ENCODE measurements around the gene ALKBH4. TPM values are rescaled to one million over a fixed set of nuclear protein-coding genes. Genes with fewer than 3 reads are reported as not detected.

ALKBH4 gene
- total RNA-seq, 1 experiment from 2014 or later, result 13.8 TPM

DNA sequence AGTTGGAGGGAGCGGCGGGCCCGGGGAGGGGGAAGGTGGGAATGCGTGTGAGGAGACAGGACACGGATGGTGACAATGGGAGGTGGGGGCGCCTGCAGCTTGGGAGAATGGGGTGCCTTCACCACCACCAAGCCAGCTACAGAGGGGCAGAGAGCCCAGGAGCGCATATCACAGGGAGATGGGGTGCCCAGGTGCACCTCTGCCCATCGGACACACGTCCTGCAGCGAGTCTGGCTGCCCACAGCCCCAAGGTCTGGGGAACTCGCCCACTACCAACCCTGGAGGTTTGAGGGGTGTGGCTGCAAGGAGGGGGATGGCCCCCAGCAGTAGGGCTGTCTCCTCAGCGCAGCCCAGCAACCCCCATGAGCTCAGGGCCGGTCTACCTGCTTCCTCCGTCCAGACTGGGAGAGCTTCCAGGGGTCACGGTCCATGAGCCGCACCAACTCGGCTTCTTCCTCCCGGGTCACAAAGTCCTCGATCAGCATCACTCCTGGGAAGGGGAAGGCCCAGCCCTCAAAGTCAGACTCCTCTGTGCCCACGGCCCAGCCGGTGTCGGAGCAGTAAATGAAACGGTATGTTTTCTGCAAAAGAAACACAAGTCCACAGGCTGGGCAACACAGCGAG, 5.3 kb downstream of the ALKBH4 start:
- Mint-ChIP-seq H3K27me3 (ENCODE audit: insufficient read depth, unreplicated experiment) (no peaks in the 10 kb centered on the region), H3K4me1 (ENCODE audit: low read depth, unreplicated experiment) (peaks cover 8% of the 10 kb centered on the region), H3K4me3 (ENCODE audit: unreplicated experiment) (no peak overlapping the region), H3K36me3 (ENCODE audit: insufficient read depth, unreplicated experiment) (peaks cover 33% of the 10 kb centered on the region), H3K9me3 (ENCODE audit: unreplicated experiment) (no peaks in the 10 kb centered on the region), H3K27ac (ENCODE audit: unreplicated experiment) (no peak overlapping the region)
- H3K4me3 ChIP-seq (ENCODE audit: low read depth, low read length), result no peak overlapping the region
- ChIA-PET CTCF (no interaction called here), POLR2A (no interaction called here)
- no TSS peak for BruUV-seq (replicated peaks)
- peaks cover 4% of the 10 kb centered on the region for H3K36me3 ChIP-seq (ENCODE audit: control insufficient read depth, insufficient read depth, low read length)
- DNase-seq, result no peak
- no peaks in the 10 kb centered on the region for H3K9me3 ChIP-seq
- intact Hi-C loops (cut with micrococcal nuclease; ENCODE audit: unreplicated experiment), result loop anchor here (10.0 kb wide), 1 partner anchor 175 kb away; the partner anchor contains the start of gene SH2B2
- H3K27me3 ChIP-seq (replicated peaks; ENCODE audit: control insufficient read depth, insufficient read depth, low read length), result no peaks in the 10 kb centered on the region
- H3K4me1 ChIP-seq, result no peaks in the 10 kb centered on the region
- TF ChIP-seq, protein P1, sequence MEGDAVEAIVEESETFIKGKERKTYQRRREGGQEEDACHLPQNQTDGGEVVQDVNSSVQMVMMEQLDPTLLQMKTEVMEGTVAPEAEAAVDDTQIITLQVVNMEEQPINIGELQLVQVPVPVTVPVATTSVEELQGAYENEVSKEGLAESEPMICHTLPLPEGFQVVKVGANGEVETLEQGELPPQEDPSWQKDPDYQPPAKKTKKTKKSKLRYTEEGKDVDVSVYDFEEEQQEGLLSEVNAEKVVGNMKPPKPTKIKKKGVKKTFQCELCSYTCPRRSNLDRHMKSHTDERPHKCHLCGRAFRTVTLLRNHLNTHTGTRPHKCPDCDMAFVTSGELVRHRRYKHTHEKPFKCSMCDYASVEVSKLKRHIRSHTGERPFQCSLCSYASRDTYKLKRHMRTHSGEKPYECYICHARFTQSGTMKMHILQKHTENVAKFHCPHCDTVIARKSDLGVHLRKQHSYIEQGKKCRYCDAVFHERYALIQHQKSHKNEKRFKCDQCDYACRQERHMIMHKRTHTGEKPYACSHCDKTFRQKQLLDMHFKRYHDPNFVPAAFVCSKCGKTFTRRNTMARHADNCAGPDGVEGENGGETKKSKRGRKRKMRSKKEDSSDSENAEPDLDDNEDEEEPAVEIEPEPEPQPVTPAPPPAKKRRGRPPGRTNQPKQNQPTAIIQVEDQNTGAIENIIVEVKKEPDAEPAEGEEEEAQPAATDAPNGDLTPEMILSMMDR (IDR thresholded peaks at IDR 0.05; ENCODE audit: insufficient read depth in 1 of 2, low read depth in 1 of 2, low read length in 1 of 2, severe bottlenecking in 1 of 2, unreplicated experiment in 1 of 2), result no peak

DNA sequence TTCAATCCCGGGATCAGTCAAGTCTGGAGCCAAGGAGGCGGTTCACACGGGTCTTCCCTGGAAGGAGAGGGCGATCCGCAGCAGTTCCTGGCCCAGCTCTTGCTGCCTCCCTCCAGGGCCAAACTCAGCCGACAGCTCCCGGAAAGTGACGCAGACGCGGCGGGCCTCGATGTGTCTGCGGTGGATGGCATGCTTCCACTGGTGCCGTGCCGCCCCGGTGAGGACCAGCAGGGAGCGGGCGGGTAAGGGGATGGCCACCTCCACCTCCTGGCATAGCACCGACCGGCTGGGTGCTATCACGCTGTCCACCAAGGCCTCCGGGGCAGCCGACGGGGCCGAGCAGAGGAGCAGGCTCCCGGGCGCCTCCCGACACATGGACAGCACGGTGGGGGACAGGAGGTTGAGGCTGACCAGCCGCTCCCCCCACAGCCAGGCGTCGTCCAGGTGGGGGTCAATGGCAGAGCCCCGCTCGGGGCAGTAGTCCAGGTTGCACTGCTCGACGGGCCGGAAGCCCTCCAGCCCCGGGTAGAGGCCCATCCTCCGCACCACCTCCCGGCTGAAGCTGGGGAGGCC, 7.2 kb downstream of the ALKBH4 start:
- Histone ChIP-seq H3K36me3 (ENCODE audit: control insufficient read depth, insufficient read depth, low read length) (peaks cover 4% of the 10 kb centered on the region), H3K4me1 (no peaks in the 10 kb centered on the region), H3K27me3 (replicated peaks; ENCODE audit: control insufficient read depth, insufficient read depth, low read length) (no peaks in the 10 kb centered on the region), H3K9me3 (no peaks in the 10 kb centered on the region), H3K4me3 (ENCODE audit: low read depth, low read length) (no peak overlapping the region)
- no TSS peak for BruUV-seq (replicated peaks)
- no peak overlapping the region for H3K4me3 Mint-ChIP-seq (ENCODE audit: unreplicated experiment)
- DNase-seq, result no peak
- no peaks in the 10 kb centered on the region for H3K27me3 Mint-ChIP-seq (ENCODE audit: insufficient read depth, unreplicated experiment)
- no peak overlapping the region for H3K27ac Mint-ChIP-seq (ENCODE audit: unreplicated experiment)
- POLR2A ChIA-PET, result no interaction called here
- H3K9me3 Mint-ChIP-seq (ENCODE audit: unreplicated experiment), result no peaks in the 10 kb centered on the region
- H3K4me1 Mint-ChIP-seq (ENCODE audit: low read depth, unreplicated experiment), result no peaks in the 10 kb centered on the region
- CTCF ChIA-PET, result interaction anchor here (1.0 kb wide), 1 partner anchor 53 kb away, joined by 4 read pairs; no protein-coding TSS in a partner anchor
- TF ChIP-seq, protein P1 (IDR thresholded peaks at IDR 0.05; ENCODE audit: insufficient read depth in 1 of 2, low read depth in 1 of 2, low read length in 1 of 2, severe bottlenecking in 1 of 2, unreplicated experiment in 1 of 2), result no peak
- intact Hi-C loops (cut with micrococcal nuclease; ENCODE audit: unreplicated experiment), result loop anchor here (10.0 kb wide), 1 partner anchor 173 kb away; the partner anchor contains the start of gene SH2B2
- H3K36me3 Mint-ChIP-seq (ENCODE audit: insufficient read depth, unreplicated experiment), result peaks cover 32% of the 10 kb centered on the region

DNA sequence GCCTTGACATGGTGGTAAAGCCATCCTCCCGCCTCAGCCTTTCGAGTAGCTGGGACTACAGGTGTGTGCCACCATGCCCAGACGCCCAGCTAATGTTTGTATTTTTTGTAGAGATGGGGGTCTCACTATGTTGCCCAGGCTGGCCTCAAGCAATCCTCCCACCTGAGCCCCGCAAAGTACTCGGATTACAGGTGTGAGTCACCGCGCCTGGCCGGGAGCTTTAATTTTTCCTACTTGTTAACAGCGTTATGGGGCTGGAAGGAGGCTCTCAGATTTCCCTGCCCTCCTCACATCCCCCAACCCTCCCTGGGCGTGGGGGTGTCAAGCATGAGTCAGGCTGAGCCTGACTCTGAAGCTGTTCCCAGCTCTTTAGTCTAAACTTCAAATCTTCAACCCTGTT, 8.3 kb downstream of the ALKBH4 start:
- Mint-ChIP-seq H3K36me3 (ENCODE audit: insufficient read depth, unreplicated experiment) (peaks cover 26% of the 10 kb centered on the region), H3K27ac (ENCODE audit: unreplicated experiment) (no peak overlapping the region), H3K4me3 (ENCODE audit: unreplicated experiment) (no peak overlapping the region), H3K9me3 (ENCODE audit: unreplicated experiment) (no peaks in the 10 kb centered on the region), H3K4me1 (ENCODE audit: low read depth, unreplicated experiment) (no peaks in the 10 kb centered on the region), H3K27me3 (ENCODE audit: insufficient read depth, unreplicated experiment) (no peaks in the 10 kb centered on the region)
- H3K9me3 ChIP-seq, result no peaks in the 10 kb centered on the region
- ChIA-PET CTCF (interaction anchor here (1.0 kb wide), 1 partner anchor 52 kb away, joined by 4 read pairs; no protein-coding TSS in a partner anchor), POLR2A (no interaction called here)
- BruUV-seq (replicated peaks), result no TSS peak
- peaks cover 4% of the 10 kb centered on the region for H3K36me3 ChIP-seq (ENCODE audit: control insufficient read depth, insufficient read depth, low read length)
- H3K4me3 ChIP-seq (ENCODE audit: low read depth, low read length), result no peak overlapping the region
- intact Hi-C loops (cut with micrococcal nuclease; ENCODE audit: unreplicated experiment), result loop anchor here (10.0 kb wide), 1 partner anchor 172 kb away; the partner anchor contains the start of gene SH2B2
- peaks cover 3% of the 10 kb centered on the region; the same call in 1 of the 2 replicates for H3K4me1 ChIP-seq
- no peaks in the 10 kb centered on the region for H3K27me3 ChIP-seq (replicated peaks; ENCODE audit: control insufficient read depth, insufficient read depth, low read length)
- no peak for DNase-seq
- TF ChIP-seq, protein P1 (IDR thresholded peaks at IDR 0.05; ENCODE audit: insufficient read depth in 1 of 2, low read depth in 1 of 2, low read length in 1 of 2, severe bottlenecking in 1 of 2, unreplicated experiment in 1 of 2), result no peak

Measured in Caco-2 (cell line).